Measurements from ENCODE around the gene LRRC51. TPM values are rescaled to one million over a fixed set of nuclear protein-coding genes. Genes with fewer than 3 reads are reported as not detected.
A peak's percentile ranks its signal among the peaks of the same experiment; 100 is the strongest.

Gene LRRC51
- total RNA-seq, 1 experiment from 2014 or later, result 13.4 TPM

DNA sequence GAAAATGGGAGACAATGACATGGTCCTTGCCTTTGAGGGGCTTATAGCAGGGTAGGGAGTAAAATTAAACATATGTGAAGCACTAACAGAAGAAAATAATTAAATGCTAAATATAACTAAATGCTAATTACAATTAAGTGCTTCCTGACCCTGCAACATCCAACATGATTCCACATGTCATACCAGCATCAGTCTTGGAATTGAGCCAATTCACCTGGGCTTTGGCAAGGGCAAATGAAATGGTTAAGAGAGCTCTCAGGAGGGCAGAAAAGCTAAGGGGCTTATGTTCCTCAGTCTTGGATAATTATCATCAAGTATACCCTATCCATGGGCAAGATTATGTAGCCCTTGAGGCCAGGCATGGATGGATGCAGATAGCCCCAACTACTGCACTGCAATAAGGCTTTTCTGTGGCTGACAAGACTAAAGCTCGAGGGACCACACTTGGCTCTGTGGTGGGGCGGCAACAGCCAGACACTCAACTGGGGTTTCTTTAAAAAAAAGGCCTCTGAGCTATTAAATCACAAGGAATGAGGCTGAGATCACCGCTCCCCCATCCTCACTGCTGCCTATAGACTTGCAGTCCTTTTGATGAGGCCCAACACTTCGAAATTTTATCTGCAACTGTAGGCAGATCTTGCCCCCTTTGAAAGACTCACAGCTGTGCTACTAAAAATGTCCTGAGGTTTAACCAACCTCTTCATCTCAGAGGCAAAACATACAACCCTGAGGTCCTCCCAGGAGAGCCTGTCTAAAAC, 42.9 kb upstream of the LRRC51 start:
- Histone ChIP-seq H3K36me3 (ENCODE audit: control insufficient read depth, insufficient read depth, low read length) (peaks cover 1% of the 10 kb centered on the region; the same call in 1 of the 2 replicates), H3K27me3 (ENCODE audit: control insufficient read depth, insufficient read depth, low read length) (no peaks in the 10 kb centered on the region), H3K9me3 (ENCODE audit: control insufficient read depth, insufficient read depth, low read depth, low read length) (no peaks in the 10 kb centered on the region), H3K4me1 (ENCODE audit: control insufficient read depth, insufficient read depth, low read length) (peaks cover 36% of the 10 kb centered on the region), H3K4me3 (ENCODE audit: low read depth in 2 of 2, low read length in 2 of 2) (no peak overlapping the region), H3K27ac (ENCODE audit: low read length) (no peak overlapping the region)
- TF ChIP-seq, protein P1, sequence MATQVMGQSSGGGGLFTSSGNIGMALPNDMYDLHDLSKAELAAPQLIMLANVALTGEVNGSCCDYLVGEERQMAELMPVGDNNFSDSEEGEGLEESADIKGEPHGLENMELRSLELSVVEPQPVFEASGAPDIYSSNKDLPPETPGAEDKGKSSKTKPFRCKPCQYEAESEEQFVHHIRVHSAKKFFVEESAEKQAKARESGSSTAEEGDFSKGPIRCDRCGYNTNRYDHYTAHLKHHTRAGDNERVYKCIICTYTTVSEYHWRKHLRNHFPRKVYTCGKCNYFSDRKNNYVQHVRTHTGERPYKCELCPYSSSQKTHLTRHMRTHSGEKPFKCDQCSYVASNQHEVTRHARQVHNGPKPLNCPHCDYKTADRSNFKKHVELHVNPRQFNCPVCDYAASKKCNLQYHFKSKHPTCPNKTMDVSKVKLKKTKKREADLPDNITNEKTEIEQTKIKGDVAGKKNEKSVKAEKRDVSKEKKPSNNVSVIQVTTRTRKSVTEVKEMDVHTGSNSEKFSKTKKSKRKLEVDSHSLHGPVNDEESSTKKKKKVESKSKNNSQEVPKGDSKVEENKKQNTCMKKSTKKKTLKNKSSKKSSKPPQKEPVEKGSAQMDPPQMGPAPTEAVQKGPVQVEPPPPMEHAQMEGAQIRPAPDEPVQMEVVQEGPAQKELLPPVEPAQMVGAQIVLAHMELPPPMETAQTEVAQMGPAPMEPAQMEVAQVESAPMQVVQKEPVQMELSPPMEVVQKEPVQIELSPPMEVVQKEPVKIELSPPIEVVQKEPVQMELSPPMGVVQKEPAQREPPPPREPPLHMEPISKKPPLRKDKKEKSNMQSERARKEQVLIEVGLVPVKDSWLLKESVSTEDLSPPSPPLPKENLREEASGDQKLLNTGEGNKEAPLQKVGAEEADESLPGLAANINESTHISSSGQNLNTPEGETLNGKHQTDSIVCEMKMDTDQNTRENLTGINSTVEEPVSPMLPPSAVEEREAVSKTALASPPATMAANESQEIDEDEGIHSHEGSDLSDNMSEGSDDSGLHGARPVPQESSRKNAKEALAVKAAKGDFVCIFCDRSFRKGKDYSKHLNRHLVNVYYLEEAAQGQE (IDR thresholded peaks at IDR 0.05; ENCODE audit: insufficient read depth in 1 of 2, low read depth in 2 of 2, low read length in 1 of 2), result no peak
- TF ChIP-seq POLR2AphosphoS5 (IDR thresholded peaks at IDR 0.05; ENCODE audit: low read depth, low read length) (no peak), TCF7L2 (IDR thresholded peaks at IDR 0.05; ENCODE audit: low read depth, low read length) (no peak), SIN3A (IDR thresholded peaks at IDR 0.05; ENCODE audit: borderline replicate concordance, insufficient read depth, low read depth, low read length) (no peak)
- TF ChIP-seq, protein P2, sequence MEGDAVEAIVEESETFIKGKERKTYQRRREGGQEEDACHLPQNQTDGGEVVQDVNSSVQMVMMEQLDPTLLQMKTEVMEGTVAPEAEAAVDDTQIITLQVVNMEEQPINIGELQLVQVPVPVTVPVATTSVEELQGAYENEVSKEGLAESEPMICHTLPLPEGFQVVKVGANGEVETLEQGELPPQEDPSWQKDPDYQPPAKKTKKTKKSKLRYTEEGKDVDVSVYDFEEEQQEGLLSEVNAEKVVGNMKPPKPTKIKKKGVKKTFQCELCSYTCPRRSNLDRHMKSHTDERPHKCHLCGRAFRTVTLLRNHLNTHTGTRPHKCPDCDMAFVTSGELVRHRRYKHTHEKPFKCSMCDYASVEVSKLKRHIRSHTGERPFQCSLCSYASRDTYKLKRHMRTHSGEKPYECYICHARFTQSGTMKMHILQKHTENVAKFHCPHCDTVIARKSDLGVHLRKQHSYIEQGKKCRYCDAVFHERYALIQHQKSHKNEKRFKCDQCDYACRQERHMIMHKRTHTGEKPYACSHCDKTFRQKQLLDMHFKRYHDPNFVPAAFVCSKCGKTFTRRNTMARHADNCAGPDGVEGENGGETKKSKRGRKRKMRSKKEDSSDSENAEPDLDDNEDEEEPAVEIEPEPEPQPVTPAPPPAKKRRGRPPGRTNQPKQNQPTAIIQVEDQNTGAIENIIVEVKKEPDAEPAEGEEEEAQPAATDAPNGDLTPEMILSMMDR (IDR thresholded peaks at IDR 0.05), result no peak
- ATAC-seq (no peak), DNase-seq (ENCODE audit: low read depth, low spot score) (no peak)
- CTCF ChIA-PET, result interaction anchor here (2.6 kb wide), 1 partner anchor 13 kb away, joined by 8 read pairs; no protein-coding TSS in a partner anchor
- in situ Hi-C loops (cut with HindIII; ENCODE audit: low pct_unique_long_range_greater_than_20kb, low sequenced_read_pairs), result no loop called here
- POLR2A ChIA-PET, result interaction anchor here (0.5 kb wide), 2 partner anchors 12 to 44 kb away, joined by 3 to 4 read pairs; no protein-coding TSS in a partner anchor
- intact Hi-C loops (cut with micrococcal nuclease; ENCODE audit: unreplicated experiment), result no loop called here
- BruUV-seq (replicated peaks), result no TSS peak

DNA sequence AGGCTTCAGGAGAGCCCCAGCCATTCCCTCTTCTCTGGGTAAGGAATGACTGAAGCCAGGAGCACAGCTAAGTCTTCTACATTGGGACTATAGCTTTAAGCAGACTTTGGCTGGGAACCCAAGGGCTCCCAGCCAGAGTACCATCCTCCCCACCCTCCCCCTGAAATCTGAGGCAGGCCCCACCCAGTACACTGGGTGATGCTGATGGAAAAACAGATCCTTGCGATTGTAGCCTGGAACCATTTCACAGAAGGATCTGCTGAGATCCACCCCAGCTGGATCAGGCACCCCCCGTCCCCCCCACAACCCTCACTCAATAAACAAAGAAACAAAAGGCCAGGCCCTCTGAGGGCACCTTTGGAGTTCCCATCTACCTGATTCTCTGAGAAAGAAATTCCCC, 42.2 kb upstream of the LRRC51 start:
- ChIA-PET POLR2A (interaction anchor here (0.5 to 1.5 kb wide), 4 partner anchors 10 to 337 kb away, joined by 3 to 8 read pairs (median 5); no protein-coding TSS in a partner anchor), CTCF (interaction anchor here (2.6 kb wide), 1 partner anchor 13 kb away, joined by 8 read pairs; no protein-coding TSS in a partner anchor)
- H3K36me3 ChIP-seq (ENCODE audit: control insufficient read depth, insufficient read depth, low read length), result no peaks in the 10 kb centered on the region; the same call in 1 of the 2 replicates
- H3K4me3 ChIP-seq (ENCODE audit: low read depth in 2 of 2, low read length in 2 of 2), result peak overlapping the region; percentile 59 to 72; a peak in 1 of 4 replicates
- H3K9me3 ChIP-seq (ENCODE audit: control insufficient read depth, insufficient read depth, low read depth, low read length), result no peaks in the 10 kb centered on the region
- H3K27ac ChIP-seq (ENCODE audit: low read length), result peak overlapping the region; percentile 10; the same call in 1 of the 2 replicates
- no peak for TF ChIP-seq POLR2AphosphoS5 (IDR thresholded peaks at IDR 0.05; ENCODE audit: low read depth, low read length)
- no peak for TF ChIP-seq TCF7L2 (IDR thresholded peaks at IDR 0.05; ENCODE audit: low read depth, low read length)
- TF ChIP-seq, protein P1 (IDR thresholded peaks at IDR 0.05; ENCODE audit: insufficient read depth in 1 of 2, low read depth in 2 of 2, low read length in 1 of 2), result no peak
- TF ChIP-seq, protein P2 (IDR thresholded peaks at IDR 0.05), result no peak
- TF ChIP-seq SIN3A (IDR thresholded peaks at IDR 0.05; ENCODE audit: borderline replicate concordance, insufficient read depth, low read depth, low read length), result no peak
- in situ Hi-C loops (cut with HindIII; ENCODE audit: low pct_unique_long_range_greater_than_20kb, low sequenced_read_pairs), result no loop called here
- intact Hi-C loops (cut with micrococcal nuclease; ENCODE audit: unreplicated experiment), result no loop called here
- no TSS peak for BruUV-seq (replicated peaks)
- DNase-seq (ENCODE audit: low read depth, low spot score), result no peak
- no peak for ATAC-seq
- H3K27me3 ChIP-seq (ENCODE audit: control insufficient read depth, insufficient read depth, low read length), result no peaks in the 10 kb centered on the region
- H3K4me1 ChIP-seq (ENCODE audit: control insufficient read depth, insufficient read depth, low read length), result peaks cover 37% of the 10 kb centered on the region
